Measurements from ENCODE around the gene ANKRD27. TPM values are rescaled to one million over a fixed set of nuclear protein-coding genes. Genes with fewer than 3 reads are reported as not detected.
"Not testable (repeated sequence)": the region's sequence is repeated elsewhere in the genome, so short reads cannot be mapped to it uniquely, and the experiment has no call there.

Gene ANKRD27
- polyA plus RNA-seq, 1 of the 3 experiments (the other 2 are of a cell fraction) = 16.5 TPM

DNA sequence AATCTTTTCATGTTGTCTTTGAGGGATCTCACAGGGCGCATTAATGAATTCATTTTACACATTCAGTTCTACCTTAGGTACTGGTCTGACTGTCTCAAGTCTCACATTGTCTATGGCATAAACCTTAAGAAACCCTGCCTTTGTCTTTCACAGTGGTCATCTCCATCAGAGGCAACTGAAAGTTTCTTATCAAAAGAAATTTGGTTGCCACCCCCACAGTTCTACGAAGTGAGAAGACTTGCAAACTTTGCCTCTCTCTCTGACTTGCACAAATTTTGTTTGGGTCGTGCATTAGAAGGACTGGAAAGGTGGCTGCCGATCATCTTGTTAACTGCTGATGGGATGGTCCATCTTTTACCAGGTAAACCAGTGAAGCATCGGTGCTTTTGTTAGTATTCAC, 34.1 kb upstream of the ANKRD27 start:
- no peaks in the 10 kb centered on the region for H3K9me2 ChIP-seq
- peaks cover 58% of the 10 kb centered on the region for H3K79me2 ChIP-seq (ENCODE audit: insufficient read depth)
- H3K9ac ChIP-seq = no peak overlapping the region
- no peak overlapping the region for H3K4me2 ChIP-seq
- peaks cover 3% of the 10 kb centered on the region for H3F3A ChIP-seq (replicated peaks; ENCODE audit: insufficient read depth)
- TF ChIP-seq ELF1 (IDR thresholded peaks at IDR 0.05) (no peak), JUND (IDR thresholded peaks at IDR 0.05) (no peak), TCF12 (IDR thresholded peaks at IDR 0.05) (no peak), EZH2phosphoT487 (IDR thresholded peaks at IDR 0.05; ENCODE audit: borderline replicate concordance, low read depth) (no peak), RAD21 (IDR thresholded peaks at IDR 0.05; ENCODE audit: low read length) (no peak)
- TF ChIP-seq, protein P1, sequence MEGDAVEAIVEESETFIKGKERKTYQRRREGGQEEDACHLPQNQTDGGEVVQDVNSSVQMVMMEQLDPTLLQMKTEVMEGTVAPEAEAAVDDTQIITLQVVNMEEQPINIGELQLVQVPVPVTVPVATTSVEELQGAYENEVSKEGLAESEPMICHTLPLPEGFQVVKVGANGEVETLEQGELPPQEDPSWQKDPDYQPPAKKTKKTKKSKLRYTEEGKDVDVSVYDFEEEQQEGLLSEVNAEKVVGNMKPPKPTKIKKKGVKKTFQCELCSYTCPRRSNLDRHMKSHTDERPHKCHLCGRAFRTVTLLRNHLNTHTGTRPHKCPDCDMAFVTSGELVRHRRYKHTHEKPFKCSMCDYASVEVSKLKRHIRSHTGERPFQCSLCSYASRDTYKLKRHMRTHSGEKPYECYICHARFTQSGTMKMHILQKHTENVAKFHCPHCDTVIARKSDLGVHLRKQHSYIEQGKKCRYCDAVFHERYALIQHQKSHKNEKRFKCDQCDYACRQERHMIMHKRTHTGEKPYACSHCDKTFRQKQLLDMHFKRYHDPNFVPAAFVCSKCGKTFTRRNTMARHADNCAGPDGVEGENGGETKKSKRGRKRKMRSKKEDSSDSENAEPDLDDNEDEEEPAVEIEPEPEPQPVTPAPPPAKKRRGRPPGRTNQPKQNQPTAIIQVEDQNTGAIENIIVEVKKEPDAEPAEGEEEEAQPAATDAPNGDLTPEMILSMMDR (IDR thresholded peaks at IDR 0.05) = no peak
- TF ChIP-seq, protein P2, sequence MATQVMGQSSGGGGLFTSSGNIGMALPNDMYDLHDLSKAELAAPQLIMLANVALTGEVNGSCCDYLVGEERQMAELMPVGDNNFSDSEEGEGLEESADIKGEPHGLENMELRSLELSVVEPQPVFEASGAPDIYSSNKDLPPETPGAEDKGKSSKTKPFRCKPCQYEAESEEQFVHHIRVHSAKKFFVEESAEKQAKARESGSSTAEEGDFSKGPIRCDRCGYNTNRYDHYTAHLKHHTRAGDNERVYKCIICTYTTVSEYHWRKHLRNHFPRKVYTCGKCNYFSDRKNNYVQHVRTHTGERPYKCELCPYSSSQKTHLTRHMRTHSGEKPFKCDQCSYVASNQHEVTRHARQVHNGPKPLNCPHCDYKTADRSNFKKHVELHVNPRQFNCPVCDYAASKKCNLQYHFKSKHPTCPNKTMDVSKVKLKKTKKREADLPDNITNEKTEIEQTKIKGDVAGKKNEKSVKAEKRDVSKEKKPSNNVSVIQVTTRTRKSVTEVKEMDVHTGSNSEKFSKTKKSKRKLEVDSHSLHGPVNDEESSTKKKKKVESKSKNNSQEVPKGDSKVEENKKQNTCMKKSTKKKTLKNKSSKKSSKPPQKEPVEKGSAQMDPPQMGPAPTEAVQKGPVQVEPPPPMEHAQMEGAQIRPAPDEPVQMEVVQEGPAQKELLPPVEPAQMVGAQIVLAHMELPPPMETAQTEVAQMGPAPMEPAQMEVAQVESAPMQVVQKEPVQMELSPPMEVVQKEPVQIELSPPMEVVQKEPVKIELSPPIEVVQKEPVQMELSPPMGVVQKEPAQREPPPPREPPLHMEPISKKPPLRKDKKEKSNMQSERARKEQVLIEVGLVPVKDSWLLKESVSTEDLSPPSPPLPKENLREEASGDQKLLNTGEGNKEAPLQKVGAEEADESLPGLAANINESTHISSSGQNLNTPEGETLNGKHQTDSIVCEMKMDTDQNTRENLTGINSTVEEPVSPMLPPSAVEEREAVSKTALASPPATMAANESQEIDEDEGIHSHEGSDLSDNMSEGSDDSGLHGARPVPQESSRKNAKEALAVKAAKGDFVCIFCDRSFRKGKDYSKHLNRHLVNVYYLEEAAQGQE (IDR thresholded peaks at IDR 0.05; ENCODE audit: low read depth, low read length) = no peak
- no peak overlapping the region for H3K27ac ChIP-seq (ENCODE audit: low read depth in 2 of 2, low read length in 1 of 2)
- ChIA-PET CTCF (no interaction called here), POLR2A (no interaction called here)
- no peak overlapping the region for H2AFZ ChIP-seq (ENCODE audit: low read depth)
- H3K4me3 ChIP-seq (ENCODE audit: low read depth in 2 of 2, low read length in 1 of 2) = no peak overlapping the region
- peaks cover 8 to 28% of the 10 kb centered on the region in 2 experiments for H3K36me3 ChIP-seq (replicated peaks in 1 of 2; ENCODE audit: control insufficient read depth in 1 of 2, insufficient read depth in 2 of 2, low read length in 1 of 2)
- no peaks in the 10 kb centered on the region for H4K20me1 ChIP-seq (ENCODE audit: insufficient read depth)
- no peaks in the 10 kb centered on the region for H3K4me1 ChIP-seq (ENCODE audit: control insufficient read depth in 1 of 2, insufficient read depth in 2 of 2, low read depth in 1 of 2, low read length in 1 of 2)
- H3K27me3 ChIP-seq (ENCODE audit: insufficient read depth) = no peaks in the 10 kb centered on the region
- no peak for DNase-seq
- WGBS (ENCODE audit: low lambda C conversion rate) = 95% methylated on average over 5 of the region's 5 CpGs
- H3K9me3 ChIP-seq = 0 out of 2 replicates have a peak, but pooled peaks cover 5% of the 10 kb centered on the region

DNA sequence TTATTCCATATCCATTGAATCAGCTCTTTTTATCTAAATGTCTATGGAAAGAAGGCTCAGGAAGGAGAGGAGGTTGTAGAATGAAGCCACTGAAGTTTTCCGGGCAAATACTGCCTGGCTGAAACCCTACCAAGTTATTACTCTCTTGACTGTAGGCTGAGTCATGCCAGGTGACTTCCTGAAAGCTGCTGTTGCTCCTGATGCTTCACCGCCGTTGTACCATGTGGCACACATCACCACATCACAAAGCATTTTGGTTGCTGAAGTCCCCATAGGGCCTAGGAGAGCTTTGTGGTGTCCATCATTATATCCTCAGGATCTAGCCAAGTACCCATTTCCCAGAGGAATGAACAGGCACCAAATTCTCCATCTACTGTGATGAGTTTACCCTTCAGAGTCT, 33.5 kb upstream of the ANKRD27 start:
- Histone ChIP-seq H3F3A (replicated peaks; ENCODE audit: insufficient read depth) (peaks cover 2% of the 10 kb centered on the region), H3K9me3 (peaks cover 9% of the 10 kb centered on the region; the same call in 1 of the 2 replicates), H3K36me3 (replicated peaks in 1 of 2; ENCODE audit: control insufficient read depth in 1 of 2, insufficient read depth in 2 of 2, low read length in 1 of 2) (peaks cover 8 to 32% of the 10 kb centered on the region in 2 experiments), H3K27ac (ENCODE audit: low read depth in 2 of 2, low read length in 1 of 2) (no peak overlapping the region), H3K4me1 (ENCODE audit: control insufficient read depth in 1 of 2, insufficient read depth in 2 of 2, low read depth in 1 of 2, low read length in 1 of 2) (no peaks in the 10 kb centered on the region), H3K9me2 (no peaks in the 10 kb centered on the region), H4K20me1 (ENCODE audit: insufficient read depth) (no peaks in the 10 kb centered on the region), H3K9ac (no peak overlapping the region), H3K4me2 (no peak overlapping the region), H3K79me2 (ENCODE audit: insufficient read depth) (peaks cover 64% of the 10 kb centered on the region), H2AFZ (ENCODE audit: low read depth) (no peak overlapping the region), H3K27me3 (ENCODE audit: insufficient read depth) (no peaks in the 10 kb centered on the region), H3K4me3 (ENCODE audit: low read depth in 2 of 2, low read length in 1 of 2) (no peak overlapping the region)
- WGBS (ENCODE audit: low lambda C conversion rate) = 100% methylated on average over 3 of the region's 3 CpGs
- TF ChIP-seq NFIC (IDR thresholded peaks at IDR 0.05; ENCODE audit: borderline replicate concordance) (no peak), TCF12 (IDR thresholded peaks at IDR 0.05) (no peak), FOXM1 (IDR thresholded peaks at IDR 0.05; ENCODE audit: low read depth) (no peak)
- ChIA-PET CTCF (no interaction called here), POLR2A (interaction anchor here (1.1 kb wide), 1 partner anchor 11 kb away, joined by 3 read pairs; no protein-coding TSS in a partner anchor)
- no peak for DNase-seq

DNA sequence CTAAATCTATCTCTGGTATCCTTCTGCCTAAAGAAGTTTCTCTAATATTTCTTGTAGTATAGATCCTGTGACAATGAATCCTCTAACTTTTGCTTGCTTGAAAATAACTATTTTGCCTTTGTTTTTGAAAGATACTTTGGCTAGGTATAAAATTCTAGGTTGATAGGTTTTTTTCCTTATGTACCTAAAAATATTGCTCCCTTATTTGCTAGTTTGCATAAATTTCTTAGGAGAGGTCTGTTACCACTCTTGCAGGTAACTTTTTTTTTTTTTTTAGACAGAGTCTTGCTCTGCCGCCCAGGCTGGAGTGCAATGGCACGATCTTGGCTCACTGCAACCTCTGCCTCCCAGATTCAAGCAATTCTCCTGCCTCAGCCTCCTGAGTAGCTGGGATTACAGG, 29.0 kb upstream of the ANKRD27 start:
- POLR2A ChIA-PET; H3K4me1 ChIP-seq (ENCODE audit: control insufficient read depth in 1 of 2, insufficient read depth in 2 of 2, low read depth in 1 of 2, low read length in 1 of 2); H4K20me1 ChIP-seq (ENCODE audit: insufficient read depth); H3K27ac ChIP-seq (ENCODE audit: low read depth in 2 of 2, low read length in 1 of 2); H3F3A ChIP-seq (replicated peaks; ENCODE audit: insufficient read depth); H3K4me2 ChIP-seq; DNase-seq; CTCF ChIA-PET; H3K4me3 ChIP-seq (ENCODE audit: low read depth in 2 of 2, low read length in 1 of 2); H3K9me2 ChIP-seq; H2AFZ ChIP-seq (ENCODE audit: low read depth); H3K27me3 ChIP-seq (ENCODE audit: insufficient read depth); H3K9ac ChIP-seq: not testable (repeated sequence)
- 98% methylated on average over 2 of the region's 2 CpGs for WGBS (ENCODE audit: low lambda C conversion rate)
- Histone ChIP-seq H3K9me3 (peaks cover 13% of the 10 kb centered on the region; the same call in 1 of the 2 replicates), H3K36me3 (replicated peaks in 1 of 2; ENCODE audit: control insufficient read depth in 1 of 2, insufficient read depth in 2 of 2, low read length in 1 of 2) (peaks cover 3 to 38% of the 10 kb centered on the region in 2 experiments), H3K79me2 (ENCODE audit: insufficient read depth) (peaks cover 97% of the 10 kb centered on the region)

Data from SK-N-SH (cell line).